Measurements from ENCODE around the gene ROBO1.

Gene ROBO1

DNA sequence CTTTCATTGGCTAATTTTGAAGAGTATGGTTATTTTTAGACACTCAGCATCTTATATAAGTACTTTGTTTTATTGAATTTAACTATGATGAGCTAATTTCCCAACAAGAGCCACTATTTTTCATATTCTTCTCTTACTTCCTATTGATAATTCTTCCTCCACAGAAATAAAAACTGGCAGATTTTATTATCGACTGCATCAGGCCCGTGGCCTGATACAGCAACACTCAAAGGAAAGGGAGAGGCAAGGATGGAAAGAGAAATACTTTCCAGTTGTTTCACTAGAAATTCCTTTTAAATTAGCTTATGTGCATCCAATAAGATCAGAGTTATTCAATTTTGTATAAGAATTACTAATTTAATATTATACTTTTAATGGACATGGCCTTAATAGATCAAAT is 886.3 kb downstream of the ROBO1 start:
- H3K4me3 ChIP-seq, result no peak overlapping the region
- H3K27ac ChIP-seq, result peak overlapping the region in 8 of 21 experiments; percentile 7 to 52 (median 39)

DNA sequence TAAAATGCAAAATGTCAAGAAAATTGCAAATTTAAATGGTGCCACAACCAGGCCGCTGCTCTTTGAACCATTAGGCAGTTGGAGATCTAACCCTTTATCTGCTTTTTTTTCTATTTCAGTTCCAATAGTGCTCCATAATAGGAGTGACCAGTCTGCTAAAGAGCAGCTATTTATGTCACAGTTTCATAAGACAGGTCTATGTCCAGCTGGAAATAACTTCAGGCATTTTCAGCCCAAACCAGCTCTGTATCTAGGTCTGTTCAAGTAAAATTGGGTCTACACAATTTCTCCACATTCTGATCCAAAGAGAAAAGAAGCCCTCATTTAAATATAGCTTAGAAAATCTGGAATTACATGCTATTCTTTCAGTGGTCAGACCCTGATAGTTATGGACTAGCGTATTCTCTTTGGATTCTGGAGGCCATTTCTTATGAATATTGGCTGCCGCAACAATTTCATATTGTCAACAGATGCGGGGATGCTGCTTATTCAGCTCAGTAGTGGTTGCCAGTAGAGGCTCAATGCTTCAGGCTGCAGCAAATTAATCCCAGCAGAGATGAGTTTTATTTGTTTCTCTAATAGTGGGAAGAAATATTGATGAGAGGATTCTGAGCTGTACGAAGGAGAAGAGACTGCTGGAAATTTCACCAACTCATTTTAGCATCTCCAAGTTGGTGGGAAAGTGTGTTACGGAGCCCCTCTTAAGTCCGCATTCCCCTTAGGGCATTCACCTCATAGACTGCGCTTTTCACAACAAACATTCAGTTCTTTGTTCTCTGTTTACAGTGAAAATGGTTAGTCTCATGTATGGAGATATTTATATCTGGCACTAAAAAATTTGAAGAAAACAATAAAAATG is 887.0 kb downstream of the ROBO1 start:
- no peak overlapping the region for H3K4me3 ChIP-seq
- peak overlapping the region in 12 of 21 experiments; percentile 2 to 62 (median 38) for H3K27ac ChIP-seq

DNA sequence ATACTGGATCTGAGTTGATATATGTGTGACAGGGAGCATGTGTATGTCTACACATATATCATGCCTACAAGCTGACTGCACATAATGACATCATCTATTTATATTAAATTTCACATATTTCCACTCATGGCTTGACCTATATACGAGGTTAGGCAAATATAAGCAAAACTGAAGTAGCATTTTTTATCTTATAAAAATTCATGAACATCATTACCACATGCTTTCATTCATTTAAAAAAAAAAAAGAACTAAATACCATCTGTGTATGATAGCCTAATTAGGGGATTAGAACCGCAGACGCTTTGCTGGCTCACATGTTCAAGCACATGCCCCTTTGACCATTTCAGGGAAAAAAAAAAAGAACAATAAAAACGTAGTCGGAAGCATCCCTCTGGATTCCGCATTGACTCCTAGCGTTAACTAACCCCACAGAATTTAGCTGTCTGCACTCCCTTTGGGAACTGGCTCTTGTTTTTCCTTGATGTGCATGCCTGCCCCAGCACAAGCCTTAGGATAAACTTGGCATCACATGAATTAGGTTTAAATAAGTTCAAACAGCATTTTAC is 888.4 kb downstream of the ROBO1 start:
- H3K4me3 ChIP-seq, result no peak overlapping the region
- H3K27ac ChIP-seq, result peak overlapping the region in 2 of 21 experiments; percentile 2 to 52

DNA sequence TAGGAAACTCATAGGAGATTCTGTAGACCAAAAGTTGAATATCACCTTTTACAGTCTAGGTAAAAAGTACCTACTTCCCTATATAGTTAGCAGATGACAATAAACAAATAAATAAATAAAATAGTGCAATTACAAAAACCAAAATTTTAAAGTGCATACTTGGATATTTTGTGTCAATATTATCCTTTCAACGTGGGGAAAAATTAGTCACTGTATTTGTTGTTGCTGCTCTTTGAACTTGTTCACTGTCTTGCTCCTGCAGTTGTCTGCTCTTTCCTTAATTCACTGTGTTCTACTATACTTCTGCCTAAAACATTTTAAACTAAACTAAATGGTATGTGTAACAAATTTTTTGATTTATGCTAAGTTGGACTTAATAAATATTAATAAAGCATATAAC is 889.0 kb downstream of the ROBO1 start:
- H3K27ac ChIP-seq, result no peak overlapping the region
- H3K4me3 ChIP-seq, result no peak overlapping the region

DNA sequence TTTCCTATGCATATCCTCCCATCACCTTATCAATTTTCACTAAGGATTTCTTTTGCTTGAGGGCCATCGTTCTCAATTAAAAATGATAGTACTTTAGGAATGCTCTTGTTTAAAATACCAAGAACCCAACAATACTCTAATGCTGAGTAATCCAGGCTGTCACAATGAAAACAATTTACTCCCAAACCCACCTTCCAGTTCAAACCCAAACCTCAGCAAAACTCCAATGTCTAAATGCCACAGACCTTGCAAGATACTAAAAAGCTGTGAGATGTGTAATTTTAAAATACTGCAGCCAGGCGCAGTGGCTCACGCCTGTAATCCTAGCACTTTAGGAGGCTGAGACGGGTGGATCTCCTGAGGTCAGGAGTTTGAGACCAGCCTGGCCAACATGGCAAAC is 889.8 kb downstream of the ROBO1 start:
- H3K4me3 ChIP-seq, result no peak overlapping the region
- H3K27ac ChIP-seq, result no peak overlapping the region

DNA sequence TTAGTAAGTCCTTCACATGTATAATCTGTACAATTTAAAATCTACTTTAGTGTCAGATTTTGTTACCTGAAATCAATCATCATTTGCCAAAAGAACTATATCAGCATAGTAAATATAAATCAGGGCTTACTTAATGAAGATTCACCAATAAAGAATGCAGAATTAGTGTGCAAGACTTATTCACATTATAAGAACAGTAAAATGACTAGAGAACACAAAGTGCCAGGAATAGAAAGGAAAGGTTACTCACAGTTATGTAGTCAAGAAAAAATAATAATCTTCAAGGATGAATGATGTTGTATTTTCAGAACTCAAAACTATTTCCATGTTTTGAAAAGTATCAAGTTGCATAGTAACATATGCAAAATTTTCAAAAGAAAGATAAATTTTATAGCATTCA is 891.9 kb downstream of the ROBO1 start:
- no peak overlapping the region for H3K27ac ChIP-seq
- no peak overlapping the region for H3K4me3 ChIP-seq

DNA sequence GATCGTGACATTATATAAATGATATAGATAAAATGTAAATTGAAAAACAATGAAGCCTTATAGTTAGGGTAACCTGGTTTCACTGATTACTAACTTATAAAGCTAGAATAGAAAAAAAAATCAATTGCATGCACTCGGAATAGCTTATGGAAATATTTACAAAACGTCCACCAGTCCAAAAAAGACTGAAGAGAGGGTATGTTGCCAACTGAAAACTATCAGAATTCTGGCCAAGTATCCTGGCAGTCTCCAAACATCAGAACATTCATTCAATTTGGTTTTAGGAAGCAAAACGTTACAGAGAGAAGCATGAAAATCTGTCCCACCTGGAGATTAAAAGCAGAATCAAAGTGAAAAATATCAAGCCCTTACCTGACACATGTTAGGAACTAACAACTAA is 892.4 kb downstream of the ROBO1 start:
- Histone ChIP-seq H3K27ac (no peak overlapping the region), H3K4me3 (no peak overlapping the region)

DNA sequence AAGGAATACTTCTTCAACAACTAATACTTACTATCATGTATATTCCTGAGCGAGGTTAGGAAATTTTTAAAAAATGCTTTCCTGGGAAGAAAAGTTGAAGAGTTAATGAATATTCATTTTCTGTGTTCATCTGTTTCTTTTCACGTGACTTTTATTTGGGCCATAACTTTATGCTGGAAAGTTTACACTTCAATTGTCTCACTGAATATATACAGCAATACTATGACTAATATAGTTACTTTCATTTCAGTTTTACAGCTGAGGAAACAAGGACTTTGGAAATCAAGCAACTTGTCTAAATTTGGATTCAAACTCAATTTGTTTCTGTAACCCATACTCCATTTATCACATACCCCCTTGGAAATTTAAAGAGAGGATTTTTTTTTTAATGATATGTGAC is 894.2 kb downstream of the ROBO1 start:
- Histone ChIP-seq H3K27ac (no peak overlapping the region), H3K4me3 (no peak overlapping the region)

DNA sequence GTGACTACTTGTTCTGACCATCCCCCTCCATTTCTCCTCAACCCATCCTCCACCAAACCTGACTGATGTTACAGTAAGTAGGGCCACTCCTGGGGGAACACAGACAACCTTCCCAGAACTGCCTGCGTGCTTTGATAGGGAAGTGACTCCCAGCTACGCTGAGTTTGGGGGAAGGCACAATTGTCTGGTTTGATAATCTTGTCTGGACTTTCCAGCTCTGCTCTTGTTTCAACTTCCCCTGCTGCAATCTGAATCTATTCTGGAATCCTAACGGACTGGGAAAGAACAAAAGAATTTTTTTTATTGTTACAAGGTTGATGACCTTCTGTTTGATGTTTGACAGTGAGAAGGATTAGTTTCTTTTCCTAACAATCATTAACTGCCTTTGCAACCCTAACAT is 895.6 kb downstream of the ROBO1 start:
- H3K4me3 ChIP-seq, result no peak overlapping the region
- no peak overlapping the region for H3K27ac ChIP-seq

DNA sequence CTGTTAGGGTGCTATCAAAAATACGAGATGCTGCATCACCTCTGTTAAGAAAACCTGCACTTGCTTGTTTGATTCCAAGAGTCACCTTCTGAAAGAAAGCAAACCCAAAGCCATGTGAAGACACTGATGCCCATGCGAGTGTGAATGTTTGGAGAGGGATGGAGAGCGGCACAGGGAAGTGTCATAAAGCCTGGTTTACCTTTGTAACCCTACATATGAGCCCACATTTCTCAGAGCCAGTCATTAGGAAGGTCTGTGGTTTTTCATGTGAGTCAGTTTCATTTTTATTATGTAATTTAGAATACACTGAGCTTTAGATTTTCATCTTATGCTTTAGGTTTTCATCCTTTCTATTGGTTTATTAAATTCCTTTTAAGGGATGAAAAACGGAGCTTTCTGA is 896.8 kb downstream of the ROBO1 start:
- H3K4me3 ChIP-seq, result no peak overlapping the region
- H3K27ac ChIP-seq, result no peak overlapping the region

DNA sequence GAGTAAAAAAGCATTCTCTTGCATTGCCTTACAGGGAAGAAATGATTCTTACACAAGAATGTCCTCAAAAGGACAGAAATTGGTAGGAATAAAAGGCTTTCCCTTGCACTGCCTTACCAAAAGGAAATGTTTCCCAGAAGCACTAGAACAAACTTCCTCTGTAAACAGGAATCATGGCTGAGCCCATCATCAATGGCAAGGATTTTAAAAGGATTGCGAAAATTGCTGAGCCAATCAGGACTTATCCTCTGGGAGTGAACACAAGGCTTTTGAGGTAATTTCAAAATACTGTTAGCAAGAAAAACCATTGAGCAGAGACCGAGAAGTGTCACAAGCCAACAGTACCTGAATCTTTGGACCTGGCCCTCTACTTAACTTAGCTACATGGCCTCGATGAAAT is 897.3 kb downstream of the ROBO1 start:
- Histone ChIP-seq H3K27ac (no peak overlapping the region), H3K4me3 (no peak overlapping the region)

DNA sequence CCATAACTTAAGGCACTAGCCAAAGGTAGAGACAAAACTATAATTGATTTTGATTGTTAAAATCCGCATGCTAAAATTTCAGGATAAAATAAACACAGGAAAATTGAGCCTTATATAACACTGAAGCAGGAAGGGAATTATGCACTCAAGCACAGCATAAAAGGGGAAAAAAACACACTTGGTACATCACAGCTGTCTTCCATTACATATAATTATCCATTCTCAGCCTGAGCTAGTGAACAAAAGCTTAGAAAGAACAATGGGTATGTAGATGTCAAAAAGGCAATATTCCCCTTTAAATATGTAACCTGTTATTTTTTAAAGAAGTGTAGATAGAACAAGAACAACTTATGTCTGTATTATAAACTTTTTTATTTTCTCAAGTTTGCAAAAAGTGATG is 899.2 kb downstream of the ROBO1 start:
- Histone ChIP-seq H3K27ac (no peak overlapping the region), H3K4me3 (no peak overlapping the region)

DNA sequence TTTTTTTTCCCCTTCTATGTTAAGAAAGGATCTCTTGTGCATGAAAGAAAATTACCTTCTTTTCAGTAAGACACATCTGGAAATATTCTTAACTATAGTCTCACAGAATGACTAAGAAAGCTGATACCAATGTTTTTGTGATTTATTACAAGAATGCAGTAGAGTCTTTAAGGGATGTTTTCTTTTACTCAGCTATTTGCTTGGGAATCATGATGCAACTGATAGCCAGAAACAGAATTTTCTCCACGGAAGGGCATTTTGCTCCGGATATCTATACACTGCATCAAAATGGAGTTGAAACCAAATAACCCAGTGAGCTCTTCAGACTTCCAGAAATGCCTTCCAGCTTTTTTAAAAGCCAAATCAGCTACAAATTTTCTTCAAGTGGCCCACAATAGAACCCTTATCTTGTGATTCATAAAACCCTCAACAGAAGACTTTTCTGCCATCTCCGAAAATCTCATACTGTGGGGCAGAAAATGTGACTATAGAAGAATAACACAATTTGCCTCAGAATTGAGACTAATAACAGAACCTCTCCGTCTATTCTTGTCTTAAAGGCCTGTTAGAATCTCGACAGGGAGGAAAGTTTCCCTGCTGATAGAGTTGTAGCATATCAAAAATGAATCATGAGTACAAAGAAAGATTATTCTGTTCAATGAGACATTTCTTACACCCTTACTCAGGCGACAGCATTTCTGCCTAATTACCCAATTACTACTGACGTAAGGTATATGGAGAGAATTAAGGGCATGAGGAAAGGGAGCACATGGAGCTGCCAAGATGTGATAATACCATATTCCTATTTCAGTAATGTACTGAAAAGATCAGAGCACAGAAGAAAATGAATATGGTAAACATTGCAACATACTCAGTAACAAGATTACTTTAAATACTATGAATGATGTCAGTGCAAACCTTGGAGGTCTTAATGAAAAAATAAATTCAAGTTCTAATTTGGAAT is 900.1 kb downstream of the ROBO1 start:
- Histone ChIP-seq H3K27ac (no peak overlapping the region), H3K4me3 (no peak overlapping the region)

DNA sequence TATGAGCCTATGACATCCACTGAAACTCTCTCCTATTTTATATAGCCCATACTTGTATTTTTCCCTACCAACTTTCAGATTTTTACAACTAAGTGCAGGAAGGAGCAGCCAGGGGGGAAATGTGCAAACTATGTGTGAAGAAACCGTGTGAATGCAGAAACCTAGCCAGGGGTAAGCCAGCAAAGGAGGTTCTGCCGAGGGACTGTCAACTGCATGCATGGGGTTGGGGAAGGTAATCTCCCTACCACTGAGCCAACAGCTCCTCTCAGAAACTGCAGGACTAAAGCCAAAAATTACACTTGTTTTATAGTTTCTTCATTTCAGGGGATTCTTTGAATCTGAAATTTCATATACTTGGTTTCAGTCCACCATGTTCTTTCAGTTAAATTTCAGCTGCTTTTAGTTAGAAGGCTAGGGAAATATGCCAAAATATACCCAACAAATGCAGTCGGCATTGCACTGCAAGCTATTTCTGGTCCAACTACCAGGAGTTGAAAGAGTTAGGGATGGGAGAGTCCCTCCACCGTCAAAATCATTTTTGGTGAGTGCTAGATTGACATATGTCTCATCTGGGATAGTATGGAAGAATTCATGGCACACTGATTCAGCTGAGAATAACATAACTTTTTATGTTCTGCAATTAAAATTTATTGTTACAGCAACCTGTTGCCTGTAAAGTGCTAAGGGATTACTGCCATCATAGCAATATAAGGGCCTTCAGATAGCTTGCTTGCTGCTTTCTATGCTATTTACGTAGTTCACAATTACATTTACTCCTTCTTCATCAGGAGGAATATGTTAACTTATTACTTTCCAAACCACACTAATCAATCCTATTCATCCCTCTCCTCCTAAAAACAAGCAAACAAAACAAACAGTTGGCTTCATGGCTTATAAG is 904.2 kb downstream of the ROBO1 start:
- Histone ChIP-seq H3K4me3 (no peak overlapping the region), H3K27ac (no peak overlapping the region)

DNA sequence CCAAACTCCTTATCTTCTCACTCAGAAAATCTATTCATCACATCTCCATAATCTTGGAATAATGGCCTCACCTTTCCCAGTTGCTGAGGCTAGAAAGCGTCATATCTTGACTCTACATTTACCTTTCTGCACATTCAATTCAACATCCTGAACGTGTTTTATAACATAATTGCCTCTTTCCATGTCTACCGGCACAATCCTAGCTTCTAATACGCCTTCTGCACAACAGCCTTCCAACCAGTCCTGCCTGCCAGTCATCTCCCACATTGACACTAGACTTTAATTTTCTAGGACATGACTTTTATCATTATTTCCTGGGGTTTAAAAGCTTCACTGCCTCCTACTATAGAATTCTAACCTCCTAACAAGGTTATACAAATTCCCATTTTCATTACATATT is 906.6 kb downstream of the ROBO1 start:
- no peak overlapping the region for H3K4me3 ChIP-seq
- no peak overlapping the region for H3K27ac ChIP-seq

DNA sequence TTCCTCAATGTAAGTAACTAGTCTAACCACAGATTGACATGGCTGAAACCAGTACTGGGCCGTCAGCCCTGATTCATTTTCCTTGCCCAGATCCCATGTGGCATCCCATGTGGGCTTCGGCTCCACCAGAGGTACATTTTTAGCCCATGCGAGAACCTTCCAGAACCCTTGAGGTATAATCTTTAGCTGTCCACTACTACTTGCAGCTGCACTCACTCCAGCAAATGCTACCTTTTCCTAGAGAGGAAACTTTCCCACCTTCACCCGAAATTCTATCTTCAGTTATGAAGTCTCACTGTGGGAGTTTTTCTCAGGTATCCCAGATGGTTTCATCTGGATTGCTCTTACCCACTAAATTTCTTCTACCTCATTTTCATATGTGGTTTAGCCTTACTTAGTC is 907.2 kb downstream of the ROBO1 start:
- Histone ChIP-seq H3K27ac (no peak overlapping the region), H3K4me3 (no peak overlapping the region)

DNA sequence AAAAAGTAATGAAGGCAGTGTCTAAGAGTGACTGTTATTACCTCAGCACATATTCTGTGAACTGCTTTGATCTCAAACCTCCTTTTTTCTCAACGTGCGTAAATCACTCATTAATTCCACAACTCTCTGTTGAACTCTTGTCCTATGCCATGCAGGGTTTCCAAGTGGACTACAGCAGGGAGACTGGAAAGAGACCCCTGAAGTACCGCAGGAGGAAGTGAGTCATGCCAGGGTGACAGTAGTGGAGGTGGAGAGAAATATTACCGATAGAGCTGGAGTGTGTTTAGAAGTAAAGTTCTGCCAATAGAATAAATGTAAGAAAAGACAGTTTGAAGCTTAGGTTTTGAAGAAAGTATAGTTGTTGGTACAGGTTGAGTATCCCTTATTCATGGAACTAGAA is 908.9 kb downstream of the ROBO1 start:
- Histone ChIP-seq H3K4me3 (no peak overlapping the region), H3K27ac (no peak overlapping the region)

DNA sequence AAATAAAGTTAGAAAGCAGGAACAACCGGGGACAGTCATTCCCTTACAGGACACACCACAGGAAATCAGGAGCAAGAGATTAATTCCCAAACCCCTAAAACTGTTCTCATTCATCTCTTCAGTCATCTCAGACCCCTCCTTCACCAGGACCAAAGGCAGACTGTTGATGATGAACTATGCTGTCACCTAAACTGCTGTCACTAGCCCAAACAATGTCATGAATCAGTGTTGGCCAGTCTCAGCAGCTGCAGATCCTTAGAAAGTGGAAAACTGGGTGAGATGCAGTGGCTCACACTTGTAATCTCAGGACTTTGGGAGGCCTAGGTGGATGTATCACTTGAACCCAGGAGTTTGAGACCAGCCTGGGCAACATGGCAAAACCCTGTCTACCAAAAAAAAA is 909.6 kb downstream of the ROBO1 start:
- no peak overlapping the region for H3K4me3 ChIP-seq

DNA sequence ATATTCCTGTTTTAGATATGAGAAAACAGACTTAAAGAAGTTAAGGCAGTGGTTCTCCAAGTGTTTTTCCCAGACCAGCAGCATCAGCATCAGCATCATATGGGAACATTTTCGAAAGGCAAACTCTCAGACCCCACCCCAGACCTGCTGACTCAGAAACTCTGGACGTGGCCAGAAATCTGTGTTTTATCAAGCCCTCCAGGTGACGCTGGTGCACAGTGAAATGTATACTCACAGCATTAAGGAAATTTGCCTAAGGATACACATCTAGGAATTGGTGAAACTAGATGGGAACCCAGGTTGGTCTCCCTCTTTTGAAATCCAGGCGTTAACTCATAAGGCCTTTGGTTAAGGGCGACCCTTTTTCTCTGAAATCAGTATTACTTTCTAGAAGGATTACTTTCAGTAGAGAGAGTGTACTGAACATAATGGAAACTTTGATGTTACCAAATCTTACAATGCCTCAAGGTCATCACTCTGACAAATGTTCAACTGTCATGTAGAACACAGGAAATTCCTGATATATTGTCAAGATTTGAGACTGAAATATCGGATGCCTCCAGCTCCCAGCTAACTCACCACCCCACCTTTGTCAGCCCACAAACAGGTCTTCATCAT is 910.2 kb downstream of the ROBO1 start:
- H3K27ac ChIP-seq, result no peak overlapping the region

More for the DNA sequence above, 909.6 kb downstream of the ROBO1 start:
- no peak overlapping the region for H3K27ac ChIP-seq

More for the DNA sequence above, 910.2 kb downstream of the ROBO1 start:
- no peak overlapping the region for H3K4me3 ChIP-seq

Data from skin epidermis (tissue), 12 donors.